ENCODE results near the gene TRPV2. TPM values are rescaled to one million over a fixed set of nuclear protein-coding genes. Genes with fewer than 3 reads are reported as not detected.

TRPV2 gene
- total RNA-seq = 0.79 and 0.87 TPM in 2 replicates

GRCh38 chr17:16415031-16415924, at the start of gene TRPV2:
TRPV2 (plus strand) TSS chr17:16415571; CDS start chr17:16417669, 2,098 bp downstream.

GRCh38 chr17:16380640-16381495, 34.5 kb upstream of the TRPV2 start, which contains the start of gene UBB:
UBB (plus strand) TSS chr17:16381091; CDS start chr17:16381908, 817 bp downstream.

Small RNA genes within 50 kb of the gene (small RNA-seq; reads per million reads assigned to genes)
- not detected for gene SNORD49A
- not detected for gene SNORD65

Other genes with a start within 250 kb of the TRPV2 start
- 55.4 and 174 TPM in 2 replicates for gene NCOR1, start 200.0 kb upstream of the TRPV2 start, total RNA-seq
- 15.8 and 20.4 TPM in 2 replicates for gene PIGL, start 198.4 kb upstream of the TRPV2 start, total RNA-seq
- 1.2 and 1.8 TPM in 2 replicates for gene CENPV, start 62.1 kb upstream of the TRPV2 start, total RNA-seq
- 949 and 1,225 TPM in 2 replicates for gene UBB, start 34.5 kb upstream of the TRPV2 start, total RNA-seq
- under 0.01 TPM in 1 of 2 replicates, not detected in the other for gene LRRC75A, start 76.6 kb downstream of the TRPV2 start, total RNA-seq
- 4.9 and 7.9 TPM in 2 replicates for gene ZNF287, start 153.6 kb downstream of the TRPV2 start, total RNA-seq
- gene ZNF624, start 238.3 kb downstream of the TRPV2 start, total RNA-seq = 5.2 and 11.8 TPM in 2 replicates